ENCODE data around the gene RELN. TPM values are rescaled to one million over a fixed set of nuclear protein-coding genes. Genes with fewer than 3 reads are reported as not detected.

The RELN gene
- total RNA-seq, 4 donors from 2014 or later = 1.2 to 7.1 (median 3.7) TPM

GRCh38 chr7:104010052-104010909 lies 20.8 kb upstream of the RELN start:
- ATAC-seq (ENCODE audit: low FRiP score) = no peak
- no peak for DNase-seq (ENCODE audit: low spot score)
- no peak for TF ChIP-seq CTCF (IDR thresholded peaks at IDR 0.05)

- no peak for DNase-seq (ENCODE audit: low spot score)
- no peak for ATAC-seq (ENCODE audit: low FRiP score)
- no peak for TF ChIP-seq CTCF (IDR thresholded peaks at IDR 0.05)
Observed at GRCh38 chr7:104008107-104008506, 18.6 kb upstream of the RELN start.

- DNase-seq (ENCODE audit: low spot score) (no peak), ATAC-seq (ENCODE audit: low FRiP score) (no peak)
- no peak for TF ChIP-seq CTCF (IDR thresholded peaks at IDR 0.05)
Observed at GRCh38 chr7:104007614-104008013, 18.2 kb upstream of the RELN start.

- ATAC-seq (ENCODE audit: low FRiP score) (no peak), DNase-seq (ENCODE audit: low spot score) (no peak)
- TF ChIP-seq CTCF (IDR thresholded peaks at IDR 0.05) = no peak
Observed at GRCh38 chr7:104005197-104005596, 15.7 kb upstream of the RELN start.

GRCh38 chr7:103996639-103997038 lies 7.2 kb upstream of the RELN start:
- ATAC-seq (ENCODE audit: low FRiP score) (no peak), DNase-seq (ENCODE audit: low spot score) (no peak)
- no peak for TF ChIP-seq CTCF (IDR thresholded peaks at IDR 0.05)

GRCh38 chr7:103996017-103996551 lies 6.6 kb upstream of the RELN start:
- TF ChIP-seq CTCF (IDR thresholded peaks at IDR 0.05) = no peak
- ATAC-seq (ENCODE audit: low FRiP score) (no peak), DNase-seq (ENCODE audit: low spot score) (no peak)

- ATAC-seq (ENCODE audit: low FRiP score) = no peak
- no peak for DNase-seq (ENCODE audit: low spot score)
- no peak for TF ChIP-seq CTCF (IDR thresholded peaks at IDR 0.05)
Observed at GRCh38 chr7:103995554-103995953, 6.1 kb upstream of the RELN start.

All from omental fat pad (tissue), 4 donors.